GM18502 (cell line): ENCODE results near the gene C1QTNF9.
A peak's percentile ranks its signal among the peaks of the same experiment; 100 is the strongest.
"Not testable (repeated sequence)": the region's sequence is repeated elsewhere in the genome, so short reads cannot be mapped to it uniquely, and the experiment has no call there.

Experiments
- ATAC-seq: cut with Tn5 transposase; IDR thresholded peaks from one replicate; pipeline ENCODE4 v1.9.1; 2021; ENCODE audit warnings: mild to moderate bottlenecking; ENCODE audit not compliant: unreplicated experiment, poor library complexity

C1QTNF9 gene

DNA sequence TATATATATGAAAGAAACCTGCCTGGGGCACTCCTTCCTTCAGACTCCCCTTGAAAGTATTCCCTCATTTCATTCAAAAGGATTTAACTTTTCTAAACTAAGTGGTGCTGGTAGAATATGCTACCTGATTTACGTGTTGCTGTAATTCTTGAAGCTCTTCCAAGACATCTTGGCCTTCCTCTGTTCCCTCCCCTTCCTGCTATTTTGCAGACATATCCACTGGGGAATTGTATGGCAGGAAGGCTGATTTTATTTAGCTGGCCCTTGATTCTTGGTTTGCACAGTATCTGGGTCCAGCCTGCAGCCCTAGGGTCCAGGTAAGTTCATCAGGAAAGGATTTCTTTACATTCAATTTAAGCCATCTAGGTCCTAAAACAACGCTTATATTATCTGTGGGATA, at the start of gene C1QTNF9:
TSS of gene C1QTNF9 (plus strand) at position 281 of the 400 bp plus-strand sequence. CDS start 6,424 bp downstream, outside the sequence.
- ATAC-seq = not testable (repeated sequence)

DNA sequence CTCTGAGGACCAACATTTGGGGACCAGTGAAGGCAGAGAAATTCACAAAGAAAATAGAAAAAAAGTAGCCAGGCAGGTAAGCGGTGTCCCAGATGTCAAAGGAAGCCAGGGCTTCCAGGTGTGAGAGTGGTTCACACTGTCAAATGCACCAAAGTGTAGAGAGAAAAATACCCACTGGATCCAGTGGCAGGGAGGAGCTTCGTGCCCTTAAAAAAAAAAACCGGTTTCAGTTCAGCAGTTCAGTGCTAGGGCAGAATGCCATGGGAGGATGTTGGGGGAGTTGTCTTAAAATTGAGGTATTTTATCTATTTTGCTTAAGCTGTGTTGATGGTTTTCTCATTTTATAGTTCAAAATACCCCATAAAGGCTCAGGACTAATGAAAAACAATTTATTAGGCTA, 47.8 kb upstream of the C1QTNF9 start:
- no peak for ATAC-seq

DNA sequence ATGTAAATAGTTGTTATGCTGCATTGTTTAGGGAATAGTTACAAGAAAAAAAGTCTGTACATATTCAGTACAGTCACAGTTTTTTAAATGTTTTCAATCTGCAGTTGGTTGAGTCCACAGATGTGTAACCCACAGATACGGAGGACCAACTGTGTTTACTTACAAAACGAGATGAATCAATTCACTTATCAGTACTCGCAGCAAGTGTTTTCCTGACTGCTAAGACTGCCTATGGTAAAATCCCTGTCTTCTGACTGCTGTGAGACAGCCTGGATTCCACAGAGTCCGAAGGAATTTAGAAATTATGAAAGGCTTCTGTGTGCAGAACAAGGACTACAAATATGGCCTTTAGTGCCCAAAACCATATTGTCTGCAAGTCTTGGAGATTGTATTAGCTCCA, 45.7 kb upstream of the C1QTNF9 start:
- ATAC-seq = no peak

DNA sequence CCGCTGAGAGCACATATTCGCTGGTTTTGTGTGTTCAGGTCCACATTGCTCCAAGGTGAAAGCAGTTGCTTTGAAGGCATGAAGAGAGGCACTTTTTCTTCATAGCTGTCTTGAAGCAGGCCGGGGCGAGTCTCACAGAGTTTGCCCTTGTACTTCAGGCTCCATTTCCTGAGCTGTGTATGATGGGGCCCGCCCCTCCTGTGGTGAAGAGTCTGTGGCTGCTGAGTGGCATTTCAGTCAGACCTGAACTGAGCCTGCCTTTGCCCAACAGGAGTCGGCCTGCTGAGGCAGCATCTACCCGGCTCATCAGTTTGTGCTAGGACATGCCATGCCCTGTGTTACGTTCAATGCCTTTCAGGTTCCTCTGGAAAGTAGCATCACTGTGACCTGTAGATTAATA, 44.4 kb upstream of the C1QTNF9 start:
- no peak for ATAC-seq

DNA sequence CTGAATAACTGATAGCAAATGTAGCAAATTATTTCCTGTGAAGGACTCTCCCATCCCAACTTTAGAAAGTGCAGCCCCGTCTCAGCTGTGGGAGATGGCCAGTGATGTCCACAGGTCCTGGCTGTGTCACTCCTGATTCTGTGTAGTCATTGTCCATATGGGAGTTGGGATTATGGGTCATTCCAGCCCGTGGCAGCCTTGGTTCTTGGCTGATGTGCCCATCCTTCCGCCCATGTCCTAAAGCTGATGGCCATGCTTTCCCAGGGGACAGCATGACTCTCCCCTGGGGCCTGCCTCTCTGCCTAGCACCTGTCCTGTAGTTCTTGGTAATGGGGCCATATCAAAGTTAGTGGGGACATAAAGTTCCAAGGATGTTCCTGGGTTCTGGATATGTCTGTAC, 43.9 kb upstream of the C1QTNF9 start:
- ATAC-seq = no peak

DNA sequence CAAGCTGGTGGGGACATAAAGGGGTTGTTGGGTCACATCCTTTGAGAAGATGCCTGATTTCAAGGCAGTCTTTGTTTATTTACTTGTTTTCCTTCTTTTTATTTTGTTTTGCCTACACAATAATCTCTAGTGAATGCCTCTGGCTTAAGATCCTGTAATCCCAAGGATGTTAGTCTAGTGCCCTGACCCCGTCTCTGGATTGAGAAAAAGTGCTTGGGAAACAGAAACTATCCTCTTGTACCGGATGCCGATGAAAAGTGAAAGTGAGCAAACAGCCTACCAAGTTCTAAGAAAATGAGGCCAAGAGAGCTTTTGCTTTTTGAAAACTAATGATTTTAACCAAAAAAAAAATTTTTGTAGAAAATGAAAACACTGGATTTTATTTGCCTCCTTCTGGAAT, 42.1 kb upstream of the C1QTNF9 start:
- ATAC-seq = no peak

GRCh38 chr13:24267801-24268200, 41.6 kb upstream of the C1QTNF9 start:
- ATAC-seq = no peak

GRCh38 chr13:24269821-24270220, 39.6 kb upstream of the C1QTNF9 start:
- no peak for ATAC-seq

GRCh38 chr13:24270639-24271141, 38.7 kb upstream of the C1QTNF9 start:
- ATAC-seq = peak; percentile 53

DNA sequence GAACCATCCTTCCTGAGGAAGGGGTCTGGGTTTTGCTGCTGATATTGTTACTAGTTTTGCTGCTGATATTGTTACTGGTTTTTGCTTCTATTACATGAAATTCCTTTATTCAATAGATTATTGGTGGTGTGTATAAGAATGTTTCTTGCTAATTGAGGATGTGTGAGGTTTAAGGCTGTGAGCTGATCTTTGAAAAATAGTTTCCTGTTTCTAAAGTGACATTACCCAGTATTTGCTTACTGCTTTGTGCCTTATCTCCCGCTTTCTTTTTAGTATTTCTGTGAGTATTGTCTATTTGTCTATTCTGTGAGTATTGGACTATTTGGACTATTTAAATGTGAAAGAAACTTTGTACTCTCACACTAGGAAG, 38.2 kb upstream of the C1QTNF9 start:
- ATAC-seq = no peak

- peak; percentile 62 for ATAC-seq
Observed at GRCh38 chr13:24271601-24272451, 37.6 kb upstream of the C1QTNF9 start.

DNA sequence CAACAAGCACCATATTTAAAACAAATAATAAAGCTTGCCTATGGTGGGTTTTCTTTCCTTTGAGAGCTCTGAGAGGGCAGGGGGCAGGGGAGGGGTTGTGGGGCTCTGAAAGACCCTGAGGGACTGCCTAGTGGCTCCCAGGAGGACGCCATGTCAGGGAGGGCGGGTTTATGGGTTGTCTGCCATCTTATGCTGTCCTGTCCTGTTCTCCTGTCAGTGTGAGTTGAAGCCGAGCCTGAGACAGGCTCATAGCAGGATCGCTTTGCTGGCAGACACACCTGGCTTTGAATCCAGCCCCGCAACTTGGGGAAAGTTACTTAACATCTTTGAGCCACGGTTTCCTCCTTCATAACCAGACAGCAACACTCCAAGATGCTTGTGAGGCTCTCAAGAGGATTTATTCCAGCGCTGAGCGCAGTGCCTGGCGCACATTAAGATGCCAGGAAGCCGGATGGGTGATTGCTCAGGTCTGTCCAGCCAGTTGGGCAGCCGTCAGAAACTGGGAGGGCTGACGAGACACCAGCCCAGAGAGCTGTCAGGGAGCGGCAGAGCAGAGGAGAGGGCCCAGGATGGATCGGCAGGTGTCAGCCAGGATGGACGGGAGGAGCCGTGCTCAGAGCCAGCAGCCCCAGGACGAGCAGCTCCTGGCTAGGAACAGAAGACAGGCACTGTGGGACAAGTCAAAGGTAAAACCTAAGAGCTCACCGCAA, 36.8 kb upstream of the C1QTNF9 start:
- no peak for ATAC-seq

- ATAC-seq = no peak
Observed at GRCh38 chr13:24273926-24274325, 35.5 kb upstream of the C1QTNF9 start.

- peak; percentile 71 for ATAC-seq
Observed at GRCh38 chr13:24274452-24275021, 34.8 kb upstream of the C1QTNF9 start.

- no peak for ATAC-seq
Observed at GRCh38 chr13:24275041-24275440, 34.3 kb upstream of the C1QTNF9 start.

DNA sequence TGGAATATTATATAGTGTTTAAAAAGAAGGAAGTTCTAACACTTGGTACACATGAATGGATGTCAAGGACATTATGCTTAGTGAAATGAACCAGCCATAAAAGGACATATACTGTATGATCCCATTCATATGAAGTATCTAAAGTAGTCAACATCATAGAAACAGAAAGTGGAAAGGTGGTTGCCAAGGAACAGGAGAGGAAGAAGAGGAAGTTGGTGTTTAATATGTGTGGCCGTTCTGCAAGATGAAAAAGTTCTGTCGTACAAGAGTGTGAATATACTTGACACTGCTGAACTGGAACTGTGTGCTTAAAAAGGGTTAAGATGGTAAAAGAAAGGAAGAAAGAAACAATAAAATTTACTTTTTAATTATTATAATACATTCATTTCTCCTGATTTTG, 33.1 kb upstream of the C1QTNF9 start:
- no peak for ATAC-seq

DNA sequence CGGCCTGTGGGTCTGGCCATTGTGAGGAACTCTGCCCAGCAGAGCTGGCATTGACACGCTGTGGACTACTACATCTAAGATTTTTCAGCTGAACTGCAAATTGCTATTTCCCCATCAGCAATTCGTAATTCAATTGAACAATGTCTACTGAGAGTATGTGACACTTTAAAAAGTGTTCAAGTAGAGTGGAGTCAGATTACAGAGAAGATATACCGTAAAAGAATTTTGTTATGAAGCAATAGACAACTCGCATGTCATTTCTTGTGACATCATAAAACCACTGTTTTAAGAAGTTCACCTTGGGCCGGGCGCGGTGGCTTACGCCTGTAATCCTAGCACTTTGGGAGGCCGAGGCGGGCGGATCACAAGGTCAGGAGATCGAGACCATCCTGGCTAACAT, 32.5 kb upstream of the C1QTNF9 start:
- ATAC-seq = no peak

DNA sequence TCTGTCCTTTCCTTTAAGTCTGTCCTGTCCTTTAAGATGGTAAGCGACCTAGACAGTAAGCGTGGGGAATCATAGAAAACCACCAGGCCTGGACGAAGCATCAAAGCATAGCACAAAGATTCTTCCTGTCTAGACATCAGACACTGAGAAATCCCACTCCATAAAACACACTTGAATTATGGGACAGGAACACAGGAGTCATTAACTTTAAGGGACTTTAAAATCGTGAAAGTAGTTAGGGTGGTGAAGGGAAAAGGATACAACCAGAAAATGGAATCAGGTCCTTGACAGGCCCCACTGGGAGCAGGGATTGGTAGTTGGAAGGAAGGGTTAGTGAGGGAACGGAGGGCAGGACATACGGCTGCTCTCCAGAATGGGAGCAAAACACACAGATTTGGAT, 31.6 kb upstream of the C1QTNF9 start:
- no peak for ATAC-seq

GRCh38 chr13:24279327-24280110, 29.9 kb upstream of the C1QTNF9 start:
- no peak for ATAC-seq

GRCh38 chr13:24280720-24281119, 28.7 kb upstream of the C1QTNF9 start:
- peak; percentile 84 for ATAC-seq
